Measurements from ENCODE around the gene SEPTIN6. TPM values are rescaled to one million over a fixed set of nuclear protein-coding genes. Genes with fewer than 3 reads are reported as not detected.

Gene SEPTIN6
- total and polyA plus RNA-seq, 2 donors (not counting 3 experiments of a cell fraction or from before 2014, with no cell fraction given): 23.1 to 31.8 TPM

DNA sequence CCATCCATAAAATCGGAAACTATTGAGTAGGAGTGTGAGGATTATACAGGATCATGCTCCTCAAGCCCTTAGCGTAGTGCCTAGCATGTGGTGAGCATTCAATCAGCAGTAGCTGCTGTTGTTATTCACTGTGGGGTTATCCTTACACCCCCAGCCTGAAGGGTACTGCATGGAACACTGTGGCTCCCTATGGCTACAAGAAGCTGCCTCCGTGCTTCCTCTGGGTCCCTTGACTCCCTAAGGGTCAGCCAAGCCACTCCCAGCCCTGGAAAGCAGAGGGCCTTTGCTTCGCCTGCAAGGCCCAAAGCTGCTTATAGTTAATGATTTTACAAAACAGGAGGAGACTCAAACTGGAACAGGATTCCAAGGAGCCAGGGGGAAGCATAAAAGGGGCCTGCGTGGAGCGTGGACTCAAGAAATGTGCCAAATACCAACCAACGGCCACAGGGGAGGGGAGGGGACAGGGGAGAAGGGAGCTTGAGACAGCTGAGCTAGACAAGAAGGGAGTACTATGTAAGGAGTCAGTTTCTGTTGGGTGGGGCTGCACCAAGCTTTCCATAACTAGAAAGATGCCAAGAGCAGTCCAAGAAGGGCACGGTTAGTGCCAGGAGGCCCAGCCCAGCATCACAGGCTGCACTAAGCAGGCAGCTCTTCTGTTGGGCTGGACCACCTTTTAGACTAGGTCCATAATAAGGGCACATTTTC, 15.9 kb downstream of the SEPTIN6 start:
- no peak for FAIRE-seq
- Histone ChIP-seq H3K4me2 (ENCODE audit: insufficient read depth, low read length) (no peak overlapping the region), H3K79me2 (ENCODE audit: control insufficient read depth, insufficient read depth, low read length) (no peaks in the 10 kb centered on the region), H3K9me1 (replicated peaks; ENCODE audit: control insufficient read depth, extremely low read depth, insufficient read depth, low read length) (no peaks in the 10 kb centered on the region), H3K9ac (replicated peaks; ENCODE audit: extremely low read depth, insufficient read depth, low read length) (no peak overlapping the region), H4K20me1 (replicated peaks; ENCODE audit: control insufficient read depth, extremely low read depth, insufficient read depth, low read length) (no peaks in the 10 kb centered on the region), H3K36me3 (ENCODE audit: control insufficient read depth in 2 of 2, extremely low read depth in 1 of 2, insufficient read depth in 2 of 2, low read length in 2 of 2) (no peaks in the 10 kb centered on the region), H3K4me3 (replicated peaks in 1 of 3; ENCODE audit: insufficient read depth in 1 of 3, low read depth in 1 of 3, low read length in 3 of 3) (no peak overlapping the region), H3K27me3 (ENCODE audit: control insufficient read depth in 2 of 2, insufficient read depth in 2 of 2, low read length in 2 of 2) (no peaks in the 10 kb centered on the region), H3K9me3 (replicated peaks; ENCODE audit: control insufficient read depth, insufficient read depth, low read length) (no peaks in the 10 kb centered on the region), H2AFZ (ENCODE audit: low read depth, low read length) (no peak overlapping the region), H3K27ac (ENCODE audit: insufficient read depth, low read depth, low read length) (no peak overlapping the region), H3K4me1 (ENCODE audit: control insufficient read depth, extremely low read depth, insufficient read depth, low read length) (peaks cover 17% of the 10 kb centered on the region)
- TF ChIP-seq GATA2 (IDR thresholded peaks at IDR 0.05; ENCODE audit: insufficient read depth, insufficient read length, low read depth, low read length): no peak
- no peak for TF ChIP-seq POLR2A (IDR thresholded peaks at IDR 0.05; ENCODE audit: low read depth, low read length)
- no peak for TF ChIP-seq POLR2AphosphoS5 (IDR thresholded peaks at IDR 0.05; ENCODE audit: insufficient read depth, low read depth, low read length)
- TF ChIP-seq JUN (IDR thresholded peaks at IDR 0.05; ENCODE audit: borderline replicate concordance, insufficient read depth, insufficient read length, low read depth): no peak
- TF ChIP-seq EZH2 (IDR thresholded peaks at IDR 0.05; ENCODE audit: borderline replicate concordance, low read depth, low read length, severe bottlenecking): no peak
- no peak for TF ChIP-seq MYC (IDR thresholded peaks at IDR 0.05; ENCODE audit: low read depth, low read length)
- TF ChIP-seq, protein P1, sequence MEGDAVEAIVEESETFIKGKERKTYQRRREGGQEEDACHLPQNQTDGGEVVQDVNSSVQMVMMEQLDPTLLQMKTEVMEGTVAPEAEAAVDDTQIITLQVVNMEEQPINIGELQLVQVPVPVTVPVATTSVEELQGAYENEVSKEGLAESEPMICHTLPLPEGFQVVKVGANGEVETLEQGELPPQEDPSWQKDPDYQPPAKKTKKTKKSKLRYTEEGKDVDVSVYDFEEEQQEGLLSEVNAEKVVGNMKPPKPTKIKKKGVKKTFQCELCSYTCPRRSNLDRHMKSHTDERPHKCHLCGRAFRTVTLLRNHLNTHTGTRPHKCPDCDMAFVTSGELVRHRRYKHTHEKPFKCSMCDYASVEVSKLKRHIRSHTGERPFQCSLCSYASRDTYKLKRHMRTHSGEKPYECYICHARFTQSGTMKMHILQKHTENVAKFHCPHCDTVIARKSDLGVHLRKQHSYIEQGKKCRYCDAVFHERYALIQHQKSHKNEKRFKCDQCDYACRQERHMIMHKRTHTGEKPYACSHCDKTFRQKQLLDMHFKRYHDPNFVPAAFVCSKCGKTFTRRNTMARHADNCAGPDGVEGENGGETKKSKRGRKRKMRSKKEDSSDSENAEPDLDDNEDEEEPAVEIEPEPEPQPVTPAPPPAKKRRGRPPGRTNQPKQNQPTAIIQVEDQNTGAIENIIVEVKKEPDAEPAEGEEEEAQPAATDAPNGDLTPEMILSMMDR (IDR thresholded peaks at IDR 0.05; ENCODE audit: extremely low read depth in 1 of 2, insufficient read depth in 1 of 2, low read depth in 1 of 2, low read length in 2 of 2): no peak
- ChIA-PET CTCF (interaction anchor here (0.9 to 1.2 kb wide), 2 partner anchors 67 to 161 kb away, joined by 3 to 4 read pairs; no protein-coding TSS in a partner anchor), POLR2A (no interaction called here)
- intact Hi-C loops (cut with micrococcal nuclease): no loop called here
- no peak for DNase-seq (ENCODE audit: low read depth, low spot score)
- BruUV-seq (replicated peaks): no TSS peak
- dilution Hi-C loops (cut with MboI; ENCODE audit: extremely low pct_ligation_motif_present, low sequenced_read_pairs): no loop called here

All from endothelial cell of umbilical vein (primary cell).